ENCODE measurements around the gene COL5A1. TPM values are rescaled to one million over a fixed set of nuclear protein-coding genes. Genes with fewer than 3 reads are reported as not detected.
A peak's percentile ranks its signal among the peaks of the same experiment; 100 is the strongest.

The COL5A1 gene
- total RNA-seq, 1 donor: 801 TPM

- Histone ChIP-seq H3K79me2 (ENCODE audit: insufficient read depth, low read length) (peaks cover 39% of the 10 kb centered on the region), H3K4me1 (ENCODE audit: insufficient read depth, low read length) (no peaks in the 10 kb centered on the region)
- TF ChIP-seq CTCF (IDR thresholded peaks at IDR 0.05; ENCODE audit: extremely low read depth, low read depth, low read length): no peak
These were observed 95.3 kb downstream of the COL5A1 start for GRCh38 chr9:134736791-134737497.

GRCh38 chr9:134737842-134738580, 96.4 kb downstream of the COL5A1 start:
- peaks cover 34% of the 10 kb centered on the region for H3K79me2 ChIP-seq (ENCODE audit: insufficient read depth, low read length)

More at GRCh38 chr9:134736791-134737497, 95.3 kb downstream of the COL5A1 start:
- Histone ChIP-seq H3K27me3 (ENCODE audit: insufficient read depth, low read length) (no peaks in the 10 kb centered on the region), H3K4me3 (ENCODE audit: insufficient read depth, low read length) (no peak overlapping the region), H4K20me1 (ENCODE audit: insufficient read depth, low read length) (peaks cover 74% of the 10 kb centered on the region), H3K27ac (ENCODE audit: low read depth, low read length) (no peak overlapping the region), H3K36me3 (ENCODE audit: insufficient read depth, low read length) (peaks cover 83% of the 10 kb centered on the region), H2AFZ (ENCODE audit: low read length) (no peak overlapping the region), H3K9me3 (ENCODE audit: low read depth, low read length) (no peaks in the 10 kb centered on the region), H3K4me2 (ENCODE audit: insufficient read depth, low read length) (no peak overlapping the region)
- peak; percentile 85 for DNase-seq (ENCODE audit: insufficient read length, low spot score, missing footprints)

GRCh38 chr9:134738869-134739659, 97.5 kb downstream of the COL5A1 start:
- peak; percentile 71 for TF ChIP-seq CTCF (IDR thresholded peaks at IDR 0.05; ENCODE audit: extremely low read depth, low read depth, low read length)
- H2AFZ ChIP-seq (ENCODE audit: low read length): no peak overlapping the region
- H3K9me3 ChIP-seq (ENCODE audit: low read depth, low read length): no peaks in the 10 kb centered on the region
- H3K4me1 ChIP-seq (ENCODE audit: insufficient read depth, low read length): no peaks in the 10 kb centered on the region
- no peak overlapping the region for H3K4me3 ChIP-seq (ENCODE audit: insufficient read depth, low read length)
- H3K36me3 ChIP-seq (ENCODE audit: insufficient read depth, low read length): peaks cover 83% of the 10 kb centered on the region
- H4K20me1 ChIP-seq (ENCODE audit: insufficient read depth, low read length): peaks cover 76% of the 10 kb centered on the region
- peaks cover 31% of the 10 kb centered on the region for H3K79me2 ChIP-seq (ENCODE audit: insufficient read depth, low read length)
- no peak overlapping the region for H3K4me2 ChIP-seq (ENCODE audit: insufficient read depth, low read length)
- H3K27ac ChIP-seq (ENCODE audit: low read depth, low read length): no peak overlapping the region
- no peaks in the 10 kb centered on the region for H3K27me3 ChIP-seq (ENCODE audit: insufficient read depth, low read length)
- DNase-seq (ENCODE audit: insufficient read length, low spot score, missing footprints): peak; percentile 96

More at GRCh38 chr9:134737842-134738580, 96.4 kb downstream of the COL5A1 start:
- no peak for TF ChIP-seq CTCF (IDR thresholded peaks at IDR 0.05; ENCODE audit: extremely low read depth, low read depth, low read length)
- Histone ChIP-seq H3K36me3 (ENCODE audit: insufficient read depth, low read length) (peaks cover 83% of the 10 kb centered on the region), H3K4me1 (ENCODE audit: insufficient read depth, low read length) (no peaks in the 10 kb centered on the region), H3K9me3 (ENCODE audit: low read depth, low read length) (no peaks in the 10 kb centered on the region), H2AFZ (ENCODE audit: low read length) (no peak overlapping the region), H3K27ac (ENCODE audit: low read depth, low read length) (no peak overlapping the region), H3K27me3 (ENCODE audit: insufficient read depth, low read length) (no peaks in the 10 kb centered on the region), H4K20me1 (ENCODE audit: insufficient read depth, low read length) (peaks cover 80% of the 10 kb centered on the region), H3K4me2 (ENCODE audit: insufficient read depth, low read length) (no peak overlapping the region), H3K4me3 (ENCODE audit: insufficient read depth, low read length) (no peak overlapping the region)
- no peak for DNase-seq (ENCODE audit: insufficient read length, low spot score, missing footprints)

Measured in osteoblast (primary cell).